Choroid plexus epithelial cell (primary cell): ENCODE data around the gene PON1.

ENCODE experiments used
- DNase-seq: peaks from one replicate; pipeline ENCODE4 v3.0.0-alpha.2; 2010; ENCODE audit warnings: low read depth
- H3K4me3 ChIP-seq: 2 replicates; pipeline ENCODE4 v1.5.1; 2011; ENCODE audit warnings: low read depth, mild to moderate bottlenecking, control low read depth, low read length, moderate library complexity
- CTCF ChIP-seq: conservative IDR thresholded peaks from 2 replicates; pipeline ENCODE4 v1.5.1; 2011; ENCODE audit warnings: low read depth, mild to moderate bottlenecking, control low read depth, inconsistent platforms, low read length, moderate library complexity

PON1 gene

GRCh38 chr7:95342029-95342428 lies 17.7 kb upstream of the PON1 start:
- TF ChIP-seq CTCF: no peak
- H3K4me3 ChIP-seq: no peak overlapping the region
- DNase-seq: no peak

GRCh38 chr7:95340491-95340890 lies 16.2 kb upstream of the PON1 start:
- DNase-seq: no peak
- no peak for TF ChIP-seq CTCF
- H3K4me3 ChIP-seq: no peak overlapping the region

GRCh38 chr7:95338832-95339231 lies 14.5 kb upstream of the PON1 start:
- DNase-seq: no peak
- H3K4me3 ChIP-seq: no peak overlapping the region
- TF ChIP-seq CTCF: no peak

- peak; percentile 87 for DNase-seq
- no peak for TF ChIP-seq CTCF
- no peak overlapping the region for H3K4me3 ChIP-seq
These were observed 10.8 kb upstream of the PON1 start for GRCh38 chr7:95335093-95335492.

- no peak overlapping the region for H3K4me3 ChIP-seq
- peak; percentile 13 for DNase-seq
- TF ChIP-seq CTCF: no peak
These were observed 10.1 kb upstream of the PON1 start for GRCh38 chr7:95334447-95334846.

- no peak overlapping the region for H3K4me3 ChIP-seq
- no peak for TF ChIP-seq CTCF
- no peak for DNase-seq
These were observed 6.6 kb upstream of the PON1 start for GRCh38 chr7:95330961-95331337.

- peak overlapping the region; percentile 23 for H3K4me3 ChIP-seq
- TF ChIP-seq CTCF: no peak
- peak; percentile 64 for DNase-seq
These were observed 6.0 kb upstream of the PON1 start for GRCh38 chr7:95330204-95330960.
